H4 (cell line): ENCODE results near the gene DIAPH1. TPM values are rescaled to one million over a fixed set of nuclear protein-coding genes. Genes with fewer than 3 reads are reported as not detected.
A peak's percentile ranks its signal among the peaks of the same experiment; 100 is the strongest.

Experiments
- DNase-seq: peaks from one replicate; pipeline ENCODE4 v3.0.0-alpha.2; 2015; ENCODE audit warnings: low spot score
- total RNA-seq: library from RNA; depleted of rRNA; stranded (reverse); fragments of >200 nt; shearing (Covaris generic); gene quantifications from 2 replicates; pipeline ENCODE4 v1.2.3, GENCODE V29; 2014

The DIAPH1 gene
- total RNA-seq, 1 experiment from 2014 or later: 24.3 TPM

DNA sequence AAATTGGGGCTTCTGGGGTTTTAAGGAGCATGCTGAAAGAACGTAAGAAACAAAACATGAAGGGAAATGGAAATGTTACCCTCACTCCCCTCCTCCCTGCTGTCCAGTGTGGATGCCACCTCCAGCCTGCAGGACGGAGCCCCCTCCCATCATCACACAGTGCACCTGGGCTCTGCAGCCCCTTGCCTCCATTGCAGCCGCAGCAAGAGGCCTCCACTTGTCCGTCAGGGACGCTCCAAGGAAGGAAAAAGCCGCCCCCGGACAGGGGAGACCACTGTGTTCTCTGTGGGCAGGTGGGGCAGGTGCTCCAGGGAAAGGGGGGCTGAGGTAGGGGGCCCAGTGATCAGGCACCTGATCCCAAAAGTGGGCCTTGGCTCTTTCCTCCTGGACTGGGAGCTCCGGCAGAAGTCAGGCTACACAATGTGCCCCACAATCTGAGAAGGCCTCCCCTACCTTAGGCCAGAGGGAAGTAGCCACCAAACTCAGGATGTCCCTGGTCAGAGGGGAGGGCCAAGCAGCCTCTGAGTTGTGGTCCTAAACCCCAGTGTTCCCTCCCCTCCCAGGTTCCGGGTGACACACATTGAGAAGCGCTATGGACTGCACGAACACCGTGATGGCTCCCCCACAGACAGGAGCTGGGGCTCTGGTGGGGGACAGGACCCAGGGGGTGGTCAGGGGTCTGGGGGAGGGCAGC is 20.7 kb upstream of the DIAPH1 start:
- DNase-seq: no peak

DNA sequence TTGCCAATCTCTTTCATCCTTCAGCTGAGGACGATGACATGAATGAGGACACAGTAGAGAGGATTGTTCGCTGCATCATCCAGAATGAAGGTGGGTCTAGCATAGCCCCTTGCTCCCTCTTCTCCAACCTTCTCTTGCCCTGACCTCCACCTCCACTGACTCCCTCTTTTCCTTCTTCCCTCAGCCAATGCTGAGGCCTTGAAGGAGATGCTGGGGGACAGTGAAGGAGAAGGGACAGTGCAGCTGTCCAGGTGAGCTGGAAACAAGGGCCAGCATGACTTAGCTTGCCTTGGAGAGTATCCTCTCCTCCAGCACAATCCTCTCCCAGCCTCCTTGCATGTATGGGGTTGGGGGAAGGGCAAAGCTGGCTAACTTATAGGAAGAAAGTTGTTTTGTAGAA is 20.0 kb upstream of the DIAPH1 start:
- DNase-seq: no peak

DNA sequence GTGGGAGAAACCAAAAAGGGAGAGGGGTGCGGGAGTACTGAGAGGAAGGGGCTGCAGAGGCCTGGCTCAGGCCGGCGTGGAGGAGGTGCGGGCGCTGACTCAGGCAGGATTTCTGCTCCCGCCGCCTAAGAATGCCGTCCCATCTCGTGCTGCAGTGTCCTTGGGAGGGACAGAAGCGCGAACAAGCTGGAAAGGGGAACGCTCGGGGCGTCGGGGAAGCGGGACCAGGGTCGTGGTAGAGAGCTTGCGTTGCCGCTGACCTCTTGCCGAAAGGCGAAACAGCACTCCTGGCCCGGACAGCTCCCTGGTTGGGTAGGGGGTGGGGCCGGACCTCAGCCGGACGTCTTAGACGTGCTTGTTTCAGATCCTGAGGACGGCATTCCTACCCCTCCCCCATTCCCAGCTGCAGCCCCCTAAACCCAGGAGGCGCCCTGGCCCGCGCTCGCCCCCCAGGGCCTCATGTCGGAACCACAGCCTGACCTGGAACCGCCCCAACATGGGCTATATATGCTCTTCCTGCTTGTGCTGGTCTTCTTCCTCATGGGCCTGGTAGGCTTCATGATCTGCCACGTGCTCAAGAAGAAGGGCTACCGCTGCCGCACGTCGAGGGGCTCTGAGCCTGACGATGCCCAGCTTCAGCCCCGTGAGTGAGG is 19.1 kb upstream of the DIAPH1 start:
- DNase-seq: no peak

DNA sequence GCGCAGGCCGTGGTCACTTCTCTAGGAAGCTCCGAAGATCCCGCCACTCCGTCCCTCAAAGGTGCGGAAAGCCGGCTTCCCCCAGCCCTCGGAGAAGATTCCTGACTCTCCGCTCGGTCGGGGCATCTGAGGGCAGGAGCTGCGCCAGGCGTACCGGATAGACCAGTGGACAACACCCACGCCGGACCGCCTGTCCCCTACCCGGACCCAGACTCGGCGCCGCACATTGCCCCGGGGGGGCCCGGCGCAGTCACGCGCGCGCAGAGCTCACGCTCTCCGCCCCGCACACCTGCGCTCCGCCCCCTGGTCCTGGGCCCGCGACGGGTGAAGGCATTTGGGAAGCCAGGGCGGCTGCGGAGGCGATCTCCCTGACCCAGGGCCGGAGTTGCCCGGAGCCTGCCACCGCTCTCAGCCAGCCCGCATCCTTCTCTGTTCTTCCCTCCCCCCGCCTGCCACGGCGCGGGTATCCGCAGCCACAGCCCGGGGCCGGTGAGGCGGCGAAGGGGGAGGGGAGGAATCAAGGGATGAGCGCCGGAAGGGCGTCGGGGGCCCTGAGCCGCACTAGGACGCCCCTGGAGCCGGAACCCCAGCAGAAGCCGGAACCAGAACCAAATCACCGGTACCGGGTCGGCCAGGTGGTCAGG is 18.4 kb upstream of the DIAPH1 start:
- DNase-seq: no peak

DNA sequence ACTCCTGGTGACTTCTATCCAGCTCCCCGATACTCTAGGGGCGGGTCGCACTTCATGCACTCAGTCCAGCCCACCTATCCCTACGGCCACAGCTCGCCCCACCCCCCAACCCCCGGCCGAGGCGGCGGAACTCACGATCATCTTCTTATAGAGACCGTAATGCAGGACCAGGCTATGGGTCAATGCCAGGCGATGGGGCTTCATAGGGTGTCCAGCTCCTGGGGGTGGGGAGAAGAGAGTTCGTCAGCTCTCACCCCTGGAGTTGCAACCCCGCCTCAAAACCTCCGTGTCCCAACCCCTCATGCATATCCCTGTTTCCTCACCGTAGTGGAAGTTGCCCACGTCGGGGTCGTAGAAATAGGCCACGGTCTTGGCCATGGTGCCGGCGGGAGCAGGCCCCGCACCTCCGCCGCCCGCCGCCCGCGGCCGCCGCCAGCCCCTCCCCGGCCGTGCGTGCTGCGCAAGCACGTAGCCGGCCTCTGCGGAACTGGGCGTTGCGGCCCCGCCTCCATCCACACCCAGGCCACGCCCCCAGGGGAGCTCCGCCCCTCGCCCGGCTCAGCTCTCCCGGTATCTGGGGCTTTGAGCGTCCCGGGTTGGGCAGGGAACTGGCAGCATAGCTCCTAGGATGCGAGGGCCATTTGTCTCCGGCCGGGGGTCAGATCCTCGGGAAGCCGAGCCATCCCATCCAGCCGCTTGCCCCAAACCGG is 17.8 kb upstream of the DIAPH1 start, which contains the start of the genes HDAC3 and RELL2:
HDAC3 (minus strand) TSS at position 437 of the 710 bp plus-strand sequence; CDS start at position 378, 59 bp downstream.
RELL2 (plus strand) TSS at position 585 of the 710 bp plus-strand sequence. CDS start 1,229 bp downstream, outside the sequence.
- DNase-seq: peak; percentile 78

DNA sequence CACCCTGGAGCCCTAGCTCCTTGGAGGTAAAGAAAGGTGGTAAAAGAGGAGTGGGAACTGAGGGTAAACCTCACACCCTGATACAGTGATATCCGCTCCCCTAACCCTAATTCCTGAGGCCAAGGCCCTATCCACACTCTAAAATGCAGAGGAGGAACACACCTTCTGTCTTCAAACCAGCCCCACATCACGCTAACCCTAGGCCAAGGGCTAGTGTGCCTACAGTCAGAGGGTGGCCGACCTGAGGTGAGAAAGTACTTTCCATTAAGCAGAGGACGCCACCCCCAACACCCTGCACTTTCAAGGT is 17.3 kb upstream of the DIAPH1 start:
- no peak for DNase-seq

DNA sequence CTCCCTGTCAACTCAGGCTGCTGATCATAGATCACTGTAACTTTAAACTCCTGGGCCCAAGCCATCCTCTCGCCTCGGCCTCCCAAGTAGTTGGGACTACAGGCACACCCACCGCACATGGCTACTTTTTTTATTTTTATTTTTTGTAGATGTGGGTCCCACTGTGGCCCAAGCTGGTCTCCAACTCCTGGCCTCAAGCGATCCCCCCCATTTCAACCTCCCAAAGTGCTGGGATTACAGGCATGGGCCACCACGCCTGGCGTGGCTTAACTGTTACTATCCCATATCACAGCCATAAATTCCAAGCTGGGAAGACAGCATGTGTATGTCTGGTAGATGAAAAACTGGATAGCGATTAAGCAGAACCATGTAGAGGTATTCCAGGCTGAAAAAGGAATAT is 16.8 kb upstream of the DIAPH1 start:
- no peak for DNase-seq

DNA sequence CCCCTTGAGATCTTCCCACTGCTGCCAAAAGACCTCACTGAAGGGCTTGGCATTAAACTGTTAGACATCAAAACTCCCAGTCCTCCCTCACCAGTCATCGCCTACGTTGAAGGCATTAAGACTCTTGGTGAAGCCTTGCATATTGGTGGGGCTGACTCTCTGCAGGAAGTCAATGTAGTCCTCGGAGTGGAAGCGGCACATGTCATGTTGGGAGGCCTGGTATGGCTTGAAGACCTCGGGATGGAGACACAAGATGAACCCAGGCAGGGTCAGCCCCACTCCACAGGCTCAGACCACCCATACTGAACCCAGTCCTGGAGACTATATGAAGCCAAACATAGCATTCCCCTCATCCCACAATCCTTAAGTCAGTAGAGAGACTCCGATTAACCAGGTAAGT is 15.9 kb upstream of the DIAPH1 start:
- DNase-seq: no peak

DNA sequence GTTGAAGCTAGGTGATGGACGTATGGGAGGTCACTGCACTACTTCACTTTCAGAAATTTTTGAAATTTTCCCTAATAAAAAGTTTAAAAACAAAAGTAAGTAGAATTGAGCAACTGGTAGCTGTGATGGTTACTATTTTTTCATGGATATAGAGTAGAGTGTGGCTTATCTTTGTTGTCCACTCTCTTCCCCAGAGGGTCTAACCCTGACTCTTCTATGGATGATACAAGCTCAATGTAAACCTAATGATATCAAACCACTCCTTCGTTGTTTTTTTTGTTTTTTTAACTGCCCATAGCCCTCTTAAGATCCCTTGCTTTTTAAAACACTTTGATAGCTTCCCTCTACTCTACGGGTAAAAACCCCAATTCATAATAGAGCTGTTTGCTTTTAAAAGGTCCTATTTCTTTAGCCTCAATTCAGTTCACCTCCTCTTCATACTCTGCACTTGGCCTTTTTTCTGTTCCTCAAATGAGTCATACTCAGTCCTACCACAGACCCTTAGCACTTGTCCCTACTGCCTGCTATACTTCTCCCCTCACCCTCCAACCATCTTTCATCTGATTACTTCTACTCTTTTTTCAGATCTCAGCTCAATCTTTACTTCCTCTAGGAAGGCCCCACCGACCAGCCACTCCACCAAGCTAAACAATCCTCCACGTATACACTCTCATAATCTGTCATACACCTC is 15.2 kb upstream of the DIAPH1 start:
- no peak for DNase-seq

DNA sequence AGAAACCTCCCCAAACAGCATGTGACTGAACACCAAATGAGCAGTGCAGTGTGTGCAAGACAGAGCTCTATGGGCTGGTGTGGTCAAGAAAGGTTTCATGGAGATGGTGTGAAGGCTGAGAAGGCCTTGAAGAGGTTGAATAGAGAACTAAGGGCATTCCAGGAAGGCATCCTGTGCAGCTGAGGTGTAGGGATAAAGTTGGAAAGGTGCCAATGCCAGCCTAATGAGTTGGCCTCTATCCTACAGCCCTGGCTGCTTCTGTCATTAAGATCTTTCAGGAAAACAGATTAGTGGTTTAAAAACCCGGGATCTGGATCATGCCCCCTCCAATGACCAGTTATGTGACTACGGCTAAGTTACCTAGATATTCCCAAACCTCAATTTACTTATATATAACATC is 13.8 kb upstream of the DIAPH1 start:
- no peak for DNase-seq

DNA sequence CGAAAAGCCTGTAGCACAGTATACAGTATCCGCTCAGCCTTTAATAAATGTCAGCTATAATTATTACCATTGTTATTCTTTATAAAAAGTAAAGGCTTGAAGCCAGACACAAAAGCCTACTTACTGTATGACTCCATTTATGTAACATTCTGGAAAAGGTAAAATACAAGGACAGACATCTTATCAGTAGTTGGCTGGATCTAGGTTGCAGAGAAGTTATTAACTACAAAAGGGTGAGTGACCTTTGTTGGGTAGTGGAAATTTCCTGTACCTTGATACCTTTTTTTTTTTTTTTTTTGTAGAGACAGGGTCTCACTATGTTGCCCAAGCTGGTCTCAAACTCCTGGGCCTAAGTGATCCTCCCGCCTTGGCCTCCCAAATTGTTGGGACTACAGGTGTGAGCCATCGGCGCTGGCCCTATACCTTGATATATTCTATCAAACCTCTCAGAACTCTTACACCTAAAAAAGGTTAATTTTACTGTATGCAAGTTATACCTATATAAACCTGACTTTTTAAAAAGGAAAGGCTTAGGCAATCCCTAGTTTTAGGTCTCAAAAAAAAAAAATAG is 11.9 kb upstream of the DIAPH1 start:
- DNase-seq: no peak

DNA sequence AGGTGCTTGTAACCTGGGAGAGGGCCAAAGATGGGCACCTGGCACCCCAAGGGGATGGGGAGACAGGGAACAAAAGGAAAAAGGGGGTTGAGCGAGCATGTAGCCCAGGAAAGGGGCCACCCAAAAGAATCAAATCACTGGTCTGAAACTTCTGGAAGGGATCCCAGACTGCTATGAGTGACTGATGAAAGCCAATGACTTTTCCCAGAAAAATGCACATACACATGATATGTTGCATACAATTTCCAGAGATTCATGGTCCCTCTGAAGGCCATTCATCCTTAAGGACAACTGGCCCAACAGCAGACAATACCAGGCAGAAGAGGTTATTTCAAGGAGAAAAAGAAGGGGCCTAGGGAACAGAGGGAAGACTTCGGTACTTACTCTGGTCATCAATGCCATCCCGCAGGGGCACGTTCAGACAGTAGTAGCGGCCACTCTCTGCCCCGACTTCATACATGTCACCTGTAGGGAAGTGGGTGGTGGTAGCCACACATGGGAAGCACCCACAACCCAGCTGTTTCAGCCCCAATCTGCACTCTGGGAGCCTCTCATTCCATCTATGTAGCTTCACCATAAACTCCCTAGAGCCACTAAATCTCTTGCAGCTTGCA is 9.5 kb upstream of the DIAPH1 start:
- DNase-seq: no peak

DNA sequence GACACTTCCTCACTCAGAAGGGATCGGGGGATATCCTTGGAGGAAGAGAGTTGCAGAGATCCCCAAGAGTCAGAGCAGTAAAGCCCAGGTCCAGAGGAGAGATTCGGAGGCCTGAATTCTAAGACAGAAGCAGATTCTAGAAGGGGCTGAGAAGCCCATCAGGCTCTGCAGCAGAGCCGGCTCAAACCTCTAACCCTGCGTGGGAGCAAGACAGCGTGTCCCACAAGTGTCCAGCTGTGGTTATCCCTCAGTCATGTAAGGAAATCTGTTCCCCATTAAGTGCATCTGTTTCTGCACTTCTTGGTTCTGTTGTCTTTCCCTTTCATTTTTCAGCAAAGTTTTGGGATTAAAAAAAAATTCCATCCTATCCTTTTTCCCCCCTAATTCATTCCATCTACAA is 4.8 kb upstream of the DIAPH1 start:
- no peak for DNase-seq

DNA sequence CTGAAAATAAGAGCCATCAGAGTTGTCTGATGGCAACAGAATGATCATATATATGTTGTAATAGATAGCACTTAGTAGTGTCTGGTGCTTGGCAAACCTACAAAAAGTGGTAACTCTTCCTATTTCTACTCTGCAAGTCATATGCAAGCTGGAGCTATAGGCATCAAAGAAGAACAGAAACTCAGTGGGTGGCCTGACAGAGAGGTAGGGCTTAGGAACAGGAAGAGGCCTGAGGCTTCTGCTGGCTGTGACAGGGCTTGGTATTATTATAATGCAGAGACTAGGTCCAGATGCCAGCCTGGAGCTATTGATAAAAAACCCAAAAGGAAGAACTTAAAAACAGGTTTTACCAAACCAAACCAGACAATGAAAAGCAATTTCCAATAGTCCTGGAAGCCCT is 4.4 kb upstream of the DIAPH1 start:
- no peak for DNase-seq

DNA sequence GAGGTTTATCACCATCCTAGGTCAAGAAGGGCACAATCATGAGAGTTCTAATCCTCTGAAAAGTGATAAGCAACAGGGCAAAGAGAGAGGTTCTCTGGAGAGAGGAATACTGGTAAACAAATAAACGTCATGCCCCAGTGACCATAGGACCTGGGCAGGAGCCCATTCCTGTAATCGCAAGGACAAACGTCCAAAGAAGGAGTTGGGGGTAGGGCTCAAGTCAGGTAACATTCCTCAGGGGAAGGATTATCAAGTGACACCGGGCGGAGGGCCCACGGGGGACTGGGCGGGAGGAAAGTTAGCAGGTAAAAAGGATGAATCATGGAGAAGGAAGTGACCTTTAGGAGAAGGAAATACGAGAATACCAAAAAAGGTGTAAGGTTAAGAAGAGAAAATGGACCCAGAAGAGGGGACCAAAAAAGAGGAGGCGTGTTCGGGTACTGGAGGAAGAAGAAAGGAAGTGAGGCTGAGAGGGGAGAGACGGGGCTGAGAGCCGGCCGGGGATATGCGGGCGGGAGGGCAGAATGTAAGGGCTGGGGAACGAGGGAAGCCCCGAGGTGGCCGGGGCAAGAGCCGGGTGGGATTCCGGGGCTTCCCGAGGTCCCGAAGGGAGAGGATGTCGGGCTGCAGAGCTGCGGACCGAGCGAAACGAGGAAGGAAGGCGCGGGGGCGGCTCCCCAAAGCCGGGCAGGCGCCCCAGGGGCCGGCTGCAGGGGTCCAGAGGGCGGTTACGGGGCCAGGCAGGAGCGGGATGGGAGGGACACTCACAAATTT is 583 bp downstream of the DIAPH1 start:
- DNase-seq: peak; percentile 30

DNA sequence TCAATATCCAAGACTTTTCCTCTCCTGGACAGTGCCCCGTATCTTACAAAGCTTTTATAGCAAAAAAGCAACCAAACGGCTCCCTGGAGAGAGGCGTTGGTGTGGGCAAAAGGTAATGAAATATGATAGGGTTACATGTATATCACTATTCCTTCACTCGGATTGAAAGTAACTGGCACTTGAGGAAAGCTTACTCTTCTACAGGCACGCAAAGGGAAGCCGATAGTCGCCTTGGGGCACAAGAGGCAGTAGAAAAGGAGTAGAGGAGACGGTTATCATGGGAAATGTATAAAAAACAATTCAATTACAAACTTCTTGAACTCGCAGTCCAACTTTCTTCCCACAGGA is 1.1 kb downstream of the DIAPH1 start:
- no peak for DNase-seq

DNA sequence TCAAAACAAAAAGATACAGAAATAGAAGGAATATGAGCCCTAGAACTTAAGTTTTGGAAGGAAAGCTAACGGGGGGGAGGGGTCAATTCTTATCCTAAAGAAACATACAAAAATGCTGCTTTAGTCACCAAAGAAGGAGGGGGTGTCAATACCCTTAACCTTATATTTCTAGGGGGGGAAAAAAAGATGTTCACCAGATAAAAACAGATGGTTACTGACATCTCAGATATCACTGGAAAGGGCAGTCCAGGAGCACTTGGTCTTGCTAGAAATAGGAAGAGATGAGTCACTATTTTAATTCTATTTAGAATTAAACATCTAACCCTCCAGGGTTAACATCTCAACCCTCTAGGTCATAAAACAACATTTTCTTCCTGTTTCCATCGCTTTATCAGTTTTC is 1.7 kb downstream of the DIAPH1 start:
- no peak for DNase-seq

DNA sequence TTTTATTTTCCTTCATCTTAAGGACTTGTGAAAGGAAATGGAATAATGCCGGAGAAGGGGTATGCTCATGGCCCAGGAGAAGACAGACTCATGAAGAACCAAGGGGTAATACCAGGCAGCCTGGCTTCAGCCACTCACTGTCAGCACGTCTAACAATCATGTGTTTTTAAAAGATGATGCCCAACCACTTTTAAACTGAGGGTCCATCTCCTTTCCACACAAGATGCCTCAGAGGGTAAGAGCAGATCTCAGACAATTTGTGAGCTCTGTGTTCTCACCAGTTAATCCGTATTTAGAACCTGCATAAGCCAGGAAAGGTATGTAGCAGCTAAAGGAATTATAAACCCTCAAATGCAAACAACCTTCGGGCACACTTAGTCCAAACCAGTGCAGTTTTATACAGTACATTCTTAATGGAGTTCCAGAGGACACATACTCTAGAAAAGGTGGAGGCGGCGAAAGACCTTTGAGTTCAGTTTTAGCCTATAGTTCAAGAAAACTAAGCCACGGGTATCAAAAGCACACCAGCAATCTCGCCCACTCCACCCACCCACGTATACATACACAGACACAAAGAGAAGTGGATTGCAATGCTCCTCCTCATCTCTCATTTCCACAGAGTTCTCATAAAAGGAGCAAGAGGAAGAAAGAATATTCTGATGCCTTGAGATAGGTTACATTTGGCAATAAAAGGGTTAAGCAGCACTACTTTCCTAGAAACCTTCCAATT is 2.6 kb downstream of the DIAPH1 start:
- no peak for DNase-seq

DNA sequence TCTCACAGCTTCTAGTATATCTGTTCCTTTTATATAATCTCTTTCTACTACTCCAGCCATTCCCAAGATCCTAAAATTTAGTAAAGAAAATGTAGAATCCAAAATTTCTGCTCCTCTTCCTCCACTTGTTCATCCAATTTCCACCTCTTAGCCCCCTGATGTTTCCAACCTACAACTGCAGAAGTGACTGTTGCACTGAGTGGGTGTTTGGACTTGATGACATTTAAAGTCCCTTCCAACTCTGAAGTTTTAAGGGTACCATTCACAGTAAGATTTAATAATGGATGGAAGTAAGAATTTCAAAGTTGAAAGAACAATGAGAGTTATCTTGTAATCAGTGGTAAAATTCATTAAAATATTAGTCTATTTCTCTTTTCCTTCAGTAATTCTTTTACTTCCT is 5.5 kb downstream of the DIAPH1 start:
- DNase-seq: no peak

DNA sequence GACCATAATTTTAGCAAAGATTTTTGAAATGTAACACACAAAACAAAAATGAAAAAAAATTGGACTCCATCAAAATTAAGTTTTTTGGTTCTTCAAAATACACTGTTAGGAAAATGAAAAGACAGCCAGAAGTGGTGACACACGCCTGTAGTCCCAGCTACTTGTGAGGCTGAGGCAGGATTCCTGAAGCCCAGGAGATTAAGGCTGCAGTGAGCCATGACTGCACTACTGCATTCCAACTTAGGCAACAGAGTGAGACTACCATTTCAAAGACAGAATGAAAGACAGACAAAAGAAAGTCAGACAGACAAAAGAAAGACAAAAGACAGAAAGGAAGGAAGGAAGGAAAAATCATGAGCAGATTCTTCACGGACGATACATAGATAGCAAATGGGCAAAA is 7.5 kb downstream of the DIAPH1 start:
- no peak for DNase-seq
